Astrocyte (in vitro differentiated cells and primary cell): ENCODE measurements around the gene RBM19.

Source experiments
- CTCF ChIP-seq: IDR thresholded peaks from 2 replicates; pipeline ENCODE4 v1.5.1; 2011; ENCODE audit warnings: low read depth, mild to moderate bottlenecking, inconsistent platforms, low read length, moderate library complexity; ENCODE audit not compliant: insufficient read depth
- EZH2 ChIP-seq: IDR thresholded peaks from 2 replicates; pipeline ENCODE4 v1.6.1; 2012; ENCODE audit warnings: mild to moderate bottlenecking, low read length, inconsistent platforms; ENCODE audit not compliant: insufficient read depth

- TF ChIP-seq CTCF, result no peak
- no peak for TF ChIP-seq EZH2
These were observed 183.3 kb downstream of the RBM19 start for GRCh38 chr12:113782873-113783272.
